HG03520 (cell line): Measurements from ENCODE around the gene ADRB1.

Experiments used
- ATAC-seq: cut with Tn5 transposase; IDR thresholded peaks from one replicate; pipeline ENCODE4 v1.9.1; 2021; ENCODE audit warnings: mild to moderate bottlenecking, moderate library complexity; ENCODE audit not compliant: unreplicated experiment

The ADRB1 gene

DNA sequence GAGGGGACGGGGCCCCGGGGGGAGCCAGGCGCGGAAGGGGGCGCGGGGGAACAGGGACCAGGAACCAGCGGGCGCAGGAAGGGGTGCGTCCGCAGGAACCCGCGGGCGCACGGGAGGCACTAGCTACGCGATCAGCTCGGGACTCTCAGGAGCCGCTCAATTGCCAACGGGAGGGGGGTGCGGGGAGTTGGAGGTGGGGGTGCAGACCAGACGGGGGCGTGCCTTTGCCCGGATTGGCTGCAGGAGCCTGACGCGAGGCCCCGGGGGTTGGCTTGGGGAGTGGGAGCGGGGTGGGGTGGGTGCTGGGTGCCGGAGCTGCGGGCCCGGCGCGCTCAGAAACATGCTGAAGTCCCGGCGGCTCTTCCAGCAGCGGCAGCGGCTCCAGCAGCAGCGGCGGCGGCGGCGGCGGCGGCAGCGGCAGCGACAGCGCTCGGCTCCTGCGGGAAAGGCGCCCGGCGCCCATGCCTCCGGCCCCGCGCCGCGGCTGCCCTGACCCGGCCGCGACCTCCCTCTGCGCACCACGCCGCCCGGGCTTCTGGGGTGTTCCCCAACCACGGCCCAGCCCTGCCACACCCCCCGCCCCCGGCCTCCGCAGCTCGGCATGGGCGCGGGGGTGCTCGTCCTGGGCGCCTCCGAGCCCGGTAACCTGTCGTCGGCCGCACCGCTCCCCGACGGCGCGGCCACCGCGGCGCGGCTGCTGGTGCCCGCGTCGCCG lies at the start of gene ADRB1:
Gene ADRB1 (plus strand): TSS at position 335 of the 715 bp plus-strand sequence. CDS start 267 bp downstream, at position 602.
- peak; percentile 37 for ATAC-seq

DNA sequence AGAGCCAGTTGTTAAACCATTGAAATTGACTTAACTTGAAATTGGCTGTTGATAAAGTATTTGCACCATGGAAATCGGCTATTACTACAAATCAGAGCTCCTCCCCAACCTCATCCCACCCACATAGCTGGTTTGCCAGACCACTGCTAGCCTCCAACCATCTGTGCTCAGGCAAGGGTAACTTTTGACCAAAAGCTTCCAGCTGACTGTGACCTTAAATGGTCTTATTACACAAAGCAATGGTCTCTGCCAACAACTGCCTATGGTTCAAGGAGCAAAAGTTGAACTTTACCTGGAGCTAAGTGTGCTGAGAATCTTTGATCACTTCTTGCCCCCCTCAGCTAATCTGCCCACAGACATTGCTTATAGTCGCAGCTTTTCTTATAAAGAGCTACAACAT lies 48.5 kb upstream of the ADRB1 start:
- ATAC-seq, result no peak

DNA sequence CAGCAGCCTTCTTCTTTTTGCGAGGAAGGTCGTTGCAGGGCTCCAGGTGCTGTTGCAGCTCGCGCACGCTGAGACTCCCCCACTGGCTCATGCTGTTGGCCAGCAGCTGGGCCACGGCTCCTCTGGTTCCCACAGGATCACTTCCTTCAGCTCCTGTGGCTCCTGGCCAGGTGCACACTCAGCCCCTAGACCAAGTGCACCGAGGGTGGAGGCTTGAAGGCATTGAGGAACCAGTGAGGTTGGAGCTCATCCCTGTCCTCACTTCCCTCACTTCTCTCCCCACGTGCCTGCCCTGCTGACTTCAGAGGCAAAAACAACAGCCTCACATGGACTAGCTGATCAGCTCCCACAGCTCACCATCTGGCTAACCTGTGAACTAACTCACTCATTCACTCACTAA lies 46.2 kb upstream of the ADRB1 start:
- ATAC-seq, result no peak

DNA sequence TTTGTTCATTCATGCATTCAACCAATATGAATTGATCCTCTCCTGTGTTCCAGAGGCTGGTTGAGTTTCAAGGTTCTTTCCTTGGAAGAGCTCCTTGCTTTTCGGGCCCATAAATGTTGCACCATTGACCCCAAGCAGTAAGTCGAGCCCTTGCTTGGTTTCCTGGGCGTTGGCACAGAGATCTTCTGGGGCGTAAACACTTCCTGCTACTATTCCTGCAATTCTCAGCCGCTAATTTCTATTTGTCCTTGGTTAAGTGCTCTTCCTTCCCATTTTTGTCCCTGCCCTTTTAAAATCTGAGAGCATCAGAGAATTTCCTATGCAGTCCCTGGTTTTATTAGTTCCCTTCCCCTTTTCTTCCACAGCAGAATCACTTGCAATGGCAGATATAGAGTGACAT lies 44.1 kb upstream of the ADRB1 start:
- no peak for ATAC-seq

DNA sequence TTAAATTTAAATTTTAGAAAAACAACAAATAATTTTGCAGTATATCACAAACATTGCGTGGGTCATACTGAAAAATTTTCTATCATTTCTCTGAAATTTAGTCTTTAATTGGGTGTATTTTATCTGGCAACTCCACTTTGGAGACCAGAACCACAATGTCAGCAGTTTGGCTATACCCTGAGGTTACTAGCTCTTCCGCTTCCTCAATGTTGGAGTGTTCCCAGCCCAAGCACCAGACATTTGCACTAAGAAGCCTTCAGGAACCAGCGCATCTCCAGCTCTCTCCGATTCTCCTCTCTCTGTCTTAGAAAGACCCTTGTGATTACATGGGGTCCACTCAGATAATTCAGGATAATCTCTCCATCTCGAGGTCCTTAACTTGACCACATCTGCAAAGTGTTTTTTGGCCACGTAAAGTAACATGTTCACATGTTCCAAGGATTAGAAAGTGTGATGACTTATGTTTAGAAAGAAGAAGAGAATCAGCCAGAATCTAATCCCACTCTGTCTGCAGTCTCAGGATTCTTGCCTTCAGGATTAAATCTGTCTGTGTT lies 43.1 kb upstream of the ADRB1 start:
- no peak for ATAC-seq

DNA sequence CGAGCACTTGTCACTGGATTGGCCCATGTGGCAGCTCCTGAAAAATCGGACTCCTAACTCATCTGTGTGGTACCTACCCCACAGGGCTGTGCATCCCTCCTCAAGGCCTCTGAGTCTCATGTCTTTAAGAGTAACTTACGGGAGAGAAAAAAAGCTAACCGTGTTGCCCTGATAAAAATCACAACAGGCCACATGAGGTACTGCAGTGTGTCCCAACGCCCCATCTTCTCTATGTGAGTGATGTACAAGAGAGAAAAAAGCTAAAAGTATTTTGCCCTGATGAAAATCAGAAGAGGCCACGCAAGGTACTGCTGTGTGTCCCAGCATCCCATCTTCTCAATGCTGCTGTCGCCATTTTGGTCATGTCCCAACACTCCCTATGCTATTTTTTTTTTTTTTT lies 41.2 kb upstream of the ADRB1 start:
- ATAC-seq, result no peak

DNA sequence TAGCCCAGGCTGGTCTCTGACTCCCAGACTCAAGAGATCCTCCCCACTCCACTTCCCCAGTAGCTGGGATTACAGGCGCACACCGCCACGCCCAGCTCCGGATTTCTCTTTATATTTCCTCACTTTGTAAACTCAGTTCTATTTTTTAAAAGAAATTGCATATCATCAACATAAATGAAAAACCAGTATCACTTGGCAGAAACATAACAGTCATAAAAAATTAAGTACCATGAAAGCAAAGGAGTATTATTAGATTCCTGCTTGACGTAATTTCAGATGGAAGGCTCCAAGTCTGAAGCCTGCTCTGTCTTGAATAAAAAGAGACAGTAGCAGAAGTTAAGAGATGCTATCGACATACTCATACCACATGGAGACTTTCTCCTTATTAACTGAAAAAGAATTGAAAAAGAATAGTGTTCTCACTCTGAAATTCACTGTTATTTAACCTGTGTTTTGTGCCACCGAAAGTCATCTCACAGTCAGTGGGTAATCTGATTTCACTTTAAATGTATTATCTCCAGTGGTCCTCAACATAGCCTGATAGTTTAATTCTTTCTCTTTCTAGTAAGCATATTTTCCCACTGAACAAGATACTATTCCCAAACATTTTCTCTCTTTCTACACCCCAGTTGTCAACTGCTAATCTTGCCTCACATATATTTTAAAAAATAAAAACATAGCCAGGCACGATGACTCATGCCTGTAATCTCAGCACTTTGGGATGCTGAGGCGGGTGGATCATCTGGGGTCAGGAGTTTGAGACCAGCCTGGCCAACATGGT lies 40.3 kb upstream of the ADRB1 start:
- no peak for ATAC-seq

DNA sequence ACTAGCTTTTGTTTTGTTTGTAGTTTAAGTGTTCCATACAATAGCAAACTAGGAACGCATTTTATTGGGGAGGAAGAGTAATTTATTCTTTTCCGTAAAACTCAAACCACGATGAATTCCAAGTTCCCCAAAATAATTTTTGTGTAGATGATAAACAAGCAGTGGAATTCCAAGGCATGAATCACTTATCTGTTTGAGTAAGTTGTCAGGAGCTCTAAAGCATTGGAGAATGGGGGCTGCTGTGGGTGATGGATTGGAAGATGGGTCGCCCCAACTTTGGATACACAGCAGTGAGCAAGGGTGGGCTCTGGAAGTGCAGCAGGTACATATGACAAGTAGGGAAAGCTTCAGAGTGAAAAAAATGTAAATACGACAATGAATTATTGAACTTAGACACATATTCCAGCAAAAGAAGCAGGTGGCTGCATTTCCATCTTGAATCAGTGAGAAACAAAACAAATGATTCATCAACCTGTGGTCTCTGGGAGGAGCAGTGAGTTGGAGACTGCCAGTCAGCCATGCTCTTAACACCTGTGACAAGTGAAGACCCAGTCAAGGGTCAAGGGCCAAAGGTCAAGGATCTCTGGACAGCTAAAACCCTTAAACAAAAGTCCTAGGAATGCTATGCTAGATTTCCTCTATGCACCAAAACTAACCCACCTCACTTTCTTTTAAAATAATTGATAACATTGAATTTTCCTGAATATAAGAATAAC lies 34.2 kb upstream of the ADRB1 start:
- no peak for ATAC-seq

DNA sequence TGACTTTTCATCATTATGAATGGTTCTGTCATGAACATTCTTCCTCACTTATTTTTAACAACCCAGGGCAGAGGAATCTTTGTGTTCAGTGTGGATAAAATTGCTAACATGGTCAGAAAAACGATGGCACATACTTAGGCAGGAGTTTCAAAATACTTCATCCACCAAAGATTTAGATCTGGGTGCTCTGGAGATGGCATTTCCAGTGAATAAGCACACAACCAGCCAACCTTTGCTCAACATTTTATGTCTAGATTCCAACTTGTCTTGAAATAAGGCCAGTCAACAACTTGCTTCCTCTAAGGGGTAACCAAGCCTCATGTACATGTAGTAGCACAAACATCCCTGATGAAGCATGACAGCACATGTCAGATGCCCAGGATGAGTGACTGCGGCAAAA lies 33.4 kb upstream of the ADRB1 start:
- ATAC-seq, result no peak

DNA sequence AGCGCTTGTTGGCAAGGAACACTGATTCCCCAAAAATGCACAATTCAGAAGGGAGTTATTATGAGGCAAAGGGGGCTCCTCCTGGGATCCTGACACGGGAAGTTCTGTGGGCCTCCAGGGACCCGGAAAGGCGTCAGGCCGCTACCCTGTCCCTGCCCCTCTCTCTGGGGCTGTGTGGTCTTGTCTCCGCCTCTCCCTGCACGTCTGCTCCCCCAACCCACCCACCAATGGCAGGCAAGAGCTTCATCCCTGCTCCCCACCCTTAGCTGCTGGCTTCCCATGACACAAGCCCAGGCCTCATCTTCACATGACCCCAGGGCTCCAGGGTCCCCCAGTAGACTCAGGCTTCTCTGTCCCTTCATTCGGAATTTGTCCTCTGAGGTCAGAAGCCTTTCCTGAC lies 31.0 kb upstream of the ADRB1 start:
- ATAC-seq, result no peak

DNA sequence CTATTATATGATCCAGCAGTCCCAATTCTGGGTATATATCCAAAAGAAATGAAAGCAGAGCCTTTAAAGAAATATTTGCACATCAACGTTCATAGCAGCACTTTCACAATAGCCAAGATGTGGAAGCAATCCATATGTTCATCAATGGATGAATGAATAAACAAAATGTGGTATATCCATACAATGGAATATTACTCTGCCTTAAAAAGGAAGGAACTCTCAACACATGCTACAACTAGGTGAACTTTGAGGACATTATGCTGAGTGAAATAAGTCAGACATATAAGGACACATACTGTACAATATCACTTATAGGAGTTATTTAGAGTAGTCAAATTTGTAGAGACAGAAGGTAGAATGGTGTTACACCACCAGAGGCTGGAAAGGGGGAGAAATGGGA lies 28.0 kb upstream of the ADRB1 start:
- no peak for ATAC-seq

DNA sequence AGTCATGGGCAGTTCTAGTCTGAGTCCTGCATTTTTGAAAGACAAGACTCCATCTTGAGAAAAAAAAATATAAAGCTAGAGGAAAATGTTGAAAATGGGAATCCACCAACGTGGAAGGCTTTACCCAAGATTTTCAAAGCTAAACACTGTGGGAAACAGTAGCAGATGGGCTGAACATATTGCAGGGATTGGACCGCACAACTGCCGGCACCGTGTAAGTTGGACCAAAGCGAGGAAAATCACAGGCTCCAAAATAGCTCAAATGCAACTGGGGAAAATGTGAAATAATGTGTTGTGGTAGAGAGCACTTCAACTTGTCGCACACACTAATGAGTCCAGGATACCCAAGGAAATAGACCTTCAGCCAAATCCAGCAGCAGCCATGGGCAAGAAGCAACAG lies 26.4 kb upstream of the ADRB1 start:
- ATAC-seq, result no peak

DNA sequence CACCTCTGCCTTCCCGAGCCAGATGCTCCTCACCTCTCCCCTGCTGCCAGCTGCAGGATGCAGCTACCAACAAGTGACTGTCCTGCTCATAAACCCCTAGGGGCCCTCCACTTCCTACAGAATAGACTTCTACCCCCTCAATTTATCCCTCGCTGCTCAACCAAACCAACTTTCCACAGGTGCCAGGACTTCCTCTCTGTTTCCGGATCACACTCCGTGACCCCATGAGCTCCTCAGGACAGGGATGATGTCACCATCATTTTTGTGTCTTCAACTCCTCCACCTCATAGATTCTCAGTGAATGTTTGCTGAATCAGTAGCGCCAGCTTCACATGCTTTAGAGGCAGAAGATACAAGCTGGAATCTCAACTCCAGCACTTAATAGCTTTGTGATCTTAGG lies 25.8 kb upstream of the ADRB1 start:
- no peak for ATAC-seq

DNA sequence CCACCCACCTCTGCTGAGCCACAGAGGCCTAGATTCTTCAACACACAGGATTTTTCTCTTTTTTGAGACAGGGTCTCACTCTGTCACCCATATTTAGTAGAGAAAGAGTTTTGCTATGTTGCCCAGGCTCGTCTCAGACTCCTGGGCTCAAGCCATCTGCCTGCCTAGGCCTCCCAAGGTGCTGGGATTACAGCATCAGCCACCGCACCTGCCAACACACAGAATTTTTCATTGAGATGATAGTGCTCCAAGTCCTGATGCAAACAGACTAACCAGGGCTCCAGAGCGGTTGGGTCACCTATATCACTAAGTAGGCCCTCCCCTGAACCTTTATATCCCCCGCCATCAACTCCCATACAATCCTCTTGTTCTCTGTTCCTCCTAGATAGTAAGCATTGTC lies 24.4 kb upstream of the ADRB1 start:
- no peak for ATAC-seq

DNA sequence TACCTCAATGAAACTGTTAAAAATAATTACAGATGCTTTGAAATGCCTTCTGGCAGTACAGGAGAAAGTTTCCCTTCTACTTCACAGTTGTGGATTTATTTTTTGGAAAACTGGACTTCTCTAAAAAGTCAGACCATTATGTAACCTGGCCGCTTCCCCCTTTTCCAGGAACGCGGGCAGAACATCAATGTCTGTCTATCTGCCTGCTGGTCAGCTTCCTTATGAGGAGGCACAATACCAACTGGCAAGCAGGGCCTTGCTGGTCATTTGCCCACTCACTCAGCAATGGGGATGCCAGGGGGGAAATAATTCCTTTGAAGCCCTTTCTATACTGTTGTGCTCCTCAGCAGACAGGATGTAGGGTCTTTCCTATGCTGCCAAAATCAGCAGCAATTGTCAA lies 22.5 kb upstream of the ADRB1 start:
- no peak for ATAC-seq

DNA sequence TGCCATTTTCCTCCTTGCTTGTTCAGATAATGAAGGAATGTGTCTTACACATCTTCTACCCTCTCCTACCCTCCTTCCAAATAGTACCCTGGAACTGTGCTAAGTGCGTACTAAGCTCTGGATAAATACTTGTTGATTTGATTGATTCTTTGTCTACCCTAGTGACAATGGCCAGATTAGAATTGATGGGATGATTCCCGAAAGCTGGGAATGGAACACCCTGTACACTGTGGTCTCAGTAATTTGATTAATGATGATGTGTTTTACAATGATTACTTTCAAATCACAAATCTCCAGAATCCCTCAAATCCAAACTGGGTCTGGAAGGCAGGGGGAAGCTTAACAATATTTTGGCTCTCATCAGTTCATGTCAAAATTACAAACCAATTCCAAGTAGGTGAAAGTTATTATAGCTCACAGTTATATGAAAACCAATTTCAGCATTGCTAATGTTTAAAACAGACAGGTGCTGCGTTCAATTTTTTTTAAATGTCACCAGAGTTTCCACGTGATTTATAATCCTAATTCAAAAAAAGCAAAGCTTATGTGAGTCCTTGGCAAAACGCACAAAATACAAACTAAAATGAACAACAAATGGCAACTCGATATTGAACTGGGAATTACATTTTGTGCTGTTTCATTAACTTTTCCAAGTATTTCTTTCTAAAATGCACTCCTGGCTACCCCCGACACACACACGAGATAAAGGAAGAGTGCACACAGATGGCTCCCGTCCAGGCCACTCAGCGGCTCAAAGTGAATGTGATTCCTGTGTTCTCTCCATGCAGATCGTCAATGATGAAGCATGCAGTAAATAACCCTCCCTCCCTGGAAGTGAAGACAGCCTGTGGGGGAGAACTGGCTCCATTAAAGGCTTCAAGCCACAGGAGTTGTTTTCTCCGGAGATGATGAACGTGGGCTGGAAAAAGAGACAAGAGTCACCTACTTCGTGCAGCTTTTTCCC lies 21.7 kb upstream of the ADRB1 start:
- no peak for ATAC-seq

DNA sequence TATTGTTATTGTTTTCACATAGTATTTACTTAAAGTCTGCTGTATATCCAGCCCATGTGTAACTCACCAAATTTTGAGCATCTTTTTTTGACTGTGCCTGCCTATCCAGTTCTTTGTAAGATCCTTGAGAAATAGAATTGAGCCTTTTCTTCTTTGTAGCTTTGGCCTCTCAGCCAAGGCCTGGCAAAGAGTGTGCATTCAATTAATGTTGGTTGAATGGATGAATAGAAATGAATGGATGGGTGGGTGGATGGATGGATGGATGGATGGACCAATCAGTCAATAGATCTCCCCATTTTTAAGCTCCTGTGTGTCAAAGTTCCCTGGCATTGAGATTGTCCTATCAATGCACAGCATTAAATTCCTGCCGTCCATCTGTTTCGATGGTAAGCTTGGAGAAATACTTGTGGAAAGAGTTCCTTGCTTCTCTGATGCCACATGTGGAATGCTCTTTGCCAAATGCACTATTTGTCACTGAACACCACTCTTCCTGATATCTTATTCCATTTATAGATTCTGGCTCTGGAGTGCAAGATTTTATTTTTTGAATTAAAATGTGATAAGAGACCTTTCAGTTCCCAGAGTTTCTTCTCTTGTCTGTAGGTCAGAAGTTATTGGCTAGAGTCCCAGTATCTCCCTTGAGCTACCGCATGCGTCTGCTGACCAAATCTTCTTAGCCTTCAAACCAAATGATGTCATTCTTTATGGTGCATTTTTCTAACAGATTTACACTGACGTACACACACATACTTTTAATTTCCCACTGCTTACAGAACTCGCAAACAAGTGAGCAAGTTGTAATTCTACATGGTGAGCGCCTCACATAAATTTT lies 20.7 kb upstream of the ADRB1 start:
- no peak for ATAC-seq

DNA sequence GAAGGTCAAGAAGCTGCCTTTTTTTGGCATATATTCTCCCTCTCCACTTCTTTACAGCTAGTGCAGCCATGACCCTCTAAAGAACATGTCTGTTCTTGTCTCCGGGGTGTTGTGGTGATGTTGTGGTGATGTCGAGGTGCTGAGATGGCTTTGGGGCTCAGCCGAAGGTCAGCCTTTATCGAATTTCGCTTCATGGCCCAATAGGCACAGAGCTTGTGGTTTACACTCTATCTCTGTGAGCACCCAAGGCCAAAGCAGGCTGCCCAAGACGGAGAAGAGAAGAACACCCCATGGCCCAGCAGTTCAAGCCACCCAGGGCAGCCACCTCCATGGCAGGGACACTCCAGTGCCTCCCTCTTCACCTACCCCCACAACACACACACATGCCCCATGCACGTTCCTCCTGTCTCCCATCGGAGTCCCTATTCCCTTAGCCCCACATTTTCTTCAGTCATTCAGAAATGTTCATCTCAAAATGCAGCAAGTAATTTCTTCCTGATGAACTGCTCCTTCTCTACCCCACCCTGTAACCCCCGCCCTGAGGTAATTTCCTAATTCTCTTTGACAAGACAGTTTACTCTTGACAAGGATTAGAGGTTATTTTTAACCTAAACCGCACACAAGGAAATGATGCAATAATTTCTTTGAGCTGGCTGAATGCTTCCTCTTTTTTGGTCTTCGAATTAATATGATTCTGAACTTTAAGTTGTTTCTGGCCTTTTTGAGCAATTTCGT lies 18.6 kb upstream of the ADRB1 start:
- peak; percentile 84 for ATAC-seq

DNA sequence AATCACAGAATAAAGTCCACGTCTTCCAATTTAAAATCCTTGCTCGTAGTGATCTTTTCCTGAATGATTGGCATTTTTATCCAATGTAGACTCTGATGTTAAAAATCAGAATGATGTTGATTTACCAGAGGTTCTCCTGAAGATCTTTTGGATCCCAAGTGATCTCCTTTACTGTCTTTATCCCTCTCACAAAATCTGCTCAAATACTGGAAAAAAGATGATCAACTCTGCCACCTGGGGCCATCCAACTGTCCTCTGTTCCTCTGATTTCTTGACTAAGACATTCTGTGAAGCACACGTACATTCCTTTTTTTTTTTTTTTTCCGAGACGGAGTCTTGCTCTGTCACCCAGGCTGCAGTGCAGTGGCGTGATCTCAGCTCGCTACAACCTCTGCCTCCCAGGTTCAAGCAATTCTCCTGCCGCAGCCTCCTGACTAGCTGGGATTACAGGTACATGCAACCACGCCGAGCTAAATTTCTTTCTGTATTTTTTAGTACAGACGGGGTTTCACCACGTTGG lies 18.0 kb upstream of the ADRB1 start:
- ATAC-seq, result no peak
